Measurements from ENCODE around the gene PLA2G3. TPM values are rescaled to one million over a fixed set of nuclear protein-coding genes. Genes with fewer than 3 reads are reported as not detected.
"Not testable (repeated sequence)": the region's sequence is repeated elsewhere in the genome, so short reads cannot be mapped to it uniquely, and the experiment has no call there.

The PLA2G3 gene
- total and polyA plus RNA-seq, 7 donors: not detected

DNA sequence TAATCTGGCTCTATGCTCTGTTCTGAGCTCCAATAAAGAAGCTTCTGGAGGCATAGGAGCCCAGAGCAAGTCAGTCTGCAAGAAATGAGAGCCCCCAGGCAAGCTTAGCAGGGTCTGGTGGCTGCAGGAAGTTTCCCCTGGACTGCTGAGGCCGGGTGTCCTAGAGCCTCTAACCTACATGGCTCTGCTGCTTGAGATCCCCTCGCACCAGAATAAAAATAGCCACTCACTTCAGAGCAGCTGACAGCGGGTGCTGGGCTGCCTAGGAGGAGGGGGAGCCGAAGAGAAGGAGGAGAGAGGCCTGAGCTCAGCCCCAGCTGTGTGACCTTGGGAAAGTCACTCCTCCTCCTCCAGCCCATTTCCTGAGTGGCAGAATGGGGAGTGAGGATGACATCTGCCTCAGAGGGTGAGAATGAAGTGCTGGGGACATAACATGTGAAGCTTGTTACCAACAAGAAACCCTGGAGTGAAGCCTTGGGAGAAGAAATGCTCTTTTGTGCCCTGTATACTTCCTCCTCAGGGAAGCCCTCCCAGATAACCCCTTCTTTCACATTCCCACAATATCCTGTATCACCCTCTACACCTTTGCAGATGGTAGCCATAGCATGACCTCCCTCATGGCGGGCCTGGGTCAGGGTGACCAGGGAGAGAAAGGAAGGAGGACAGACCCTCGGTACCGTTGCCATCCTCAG is 21.1 kb downstream of the PLA2G3 start:
- DNase-seq (no peak), ATAC-seq (peak; percentile 84 to 92 (median 88))
- Histone ChIP-seq H3K4me3 (no peak overlapping the region), H3K27me3 (ENCODE audit: insufficient read depth in 3 of 3, low read length in 2 of 3) (no peaks in the 10 kb centered on the region), H3K9me3 (no peaks in the 10 kb centered on the region), H3K27ac (peak overlapping the region; percentile 79), H3K36me3 (ENCODE audit: insufficient read depth in 1 of 2, low read depth in 1 of 2) (no peaks in the 10 kb centered on the region), H3K4me1 (peaks cover 24% of the 10 kb centered on the region)
- WGBS, 3 donors: 15 to 45% (median 43%) methylated on average over 4 to 7 of the region's 7 CpGs
- intact Hi-C loops (cut with DNase I): no loop called here
- TF ChIP-seq, protein P1, sequence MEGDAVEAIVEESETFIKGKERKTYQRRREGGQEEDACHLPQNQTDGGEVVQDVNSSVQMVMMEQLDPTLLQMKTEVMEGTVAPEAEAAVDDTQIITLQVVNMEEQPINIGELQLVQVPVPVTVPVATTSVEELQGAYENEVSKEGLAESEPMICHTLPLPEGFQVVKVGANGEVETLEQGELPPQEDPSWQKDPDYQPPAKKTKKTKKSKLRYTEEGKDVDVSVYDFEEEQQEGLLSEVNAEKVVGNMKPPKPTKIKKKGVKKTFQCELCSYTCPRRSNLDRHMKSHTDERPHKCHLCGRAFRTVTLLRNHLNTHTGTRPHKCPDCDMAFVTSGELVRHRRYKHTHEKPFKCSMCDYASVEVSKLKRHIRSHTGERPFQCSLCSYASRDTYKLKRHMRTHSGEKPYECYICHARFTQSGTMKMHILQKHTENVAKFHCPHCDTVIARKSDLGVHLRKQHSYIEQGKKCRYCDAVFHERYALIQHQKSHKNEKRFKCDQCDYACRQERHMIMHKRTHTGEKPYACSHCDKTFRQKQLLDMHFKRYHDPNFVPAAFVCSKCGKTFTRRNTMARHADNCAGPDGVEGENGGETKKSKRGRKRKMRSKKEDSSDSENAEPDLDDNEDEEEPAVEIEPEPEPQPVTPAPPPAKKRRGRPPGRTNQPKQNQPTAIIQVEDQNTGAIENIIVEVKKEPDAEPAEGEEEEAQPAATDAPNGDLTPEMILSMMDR (IDR thresholded peaks at IDR 0.05): no peak

DNA sequence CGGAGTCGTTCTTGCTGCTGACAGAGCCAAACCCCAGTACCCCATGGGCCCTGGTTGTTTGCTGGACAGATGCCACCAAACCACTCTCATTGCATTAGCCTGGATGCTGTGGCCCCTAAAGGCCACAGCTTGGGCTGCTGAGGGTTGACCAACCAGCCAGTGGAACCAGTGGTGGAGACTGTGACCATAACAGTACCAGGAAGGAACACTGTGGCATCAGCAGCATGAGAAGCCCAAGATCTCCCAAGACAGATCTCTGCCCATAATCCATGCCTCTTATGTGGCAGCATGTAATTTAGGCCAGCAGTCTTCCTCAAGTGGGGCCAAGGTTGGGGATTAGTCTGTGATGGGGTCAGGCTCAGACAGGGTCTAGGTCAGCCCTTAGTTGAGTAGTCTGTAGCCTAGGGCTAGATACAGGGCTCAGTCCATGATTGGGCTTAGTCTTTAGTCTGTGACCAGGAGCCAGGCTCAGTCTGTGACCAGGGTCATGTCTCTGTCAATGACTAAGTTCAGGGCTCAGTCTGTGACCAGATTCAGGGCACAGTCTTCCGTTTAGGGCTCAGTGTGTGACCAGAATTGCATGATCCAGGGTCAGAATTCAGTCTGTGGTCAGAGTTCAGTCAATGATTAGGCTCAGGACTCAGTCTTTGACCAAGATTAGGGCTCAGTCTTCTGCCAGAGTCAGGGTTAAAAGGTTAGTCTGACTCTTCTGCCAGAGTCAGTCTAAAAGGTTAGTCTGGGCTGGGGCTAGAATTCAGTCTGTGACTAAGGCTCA is 22.1 kb downstream of the PLA2G3 start:
- TF ChIP-seq, protein P1 (IDR thresholded peaks at IDR 0.05): no peak
- H3K4me1 ChIP-seq: peaks cover 24% of the 10 kb centered on the region
- H3K9me3 ChIP-seq: no peaks in the 10 kb centered on the region
- H3K27me3 ChIP-seq (ENCODE audit: insufficient read depth in 3 of 3, low read length in 2 of 3): no peaks in the 10 kb centered on the region
- intact Hi-C loops (cut with DNase I): no loop called here
- H3K4me3 ChIP-seq: no peak overlapping the region
- 71 to 82% (median 74%) methylated on average over 3 of the region's 3 CpGs for WGBS, 3 donors
- peak overlapping the region; percentile 79 for H3K27ac ChIP-seq
- no peak for ATAC-seq
- no peaks in the 10 kb centered on the region for H3K36me3 ChIP-seq (ENCODE audit: insufficient read depth in 1 of 2, low read depth in 1 of 2)
- DNase-seq: no peak

DNA sequence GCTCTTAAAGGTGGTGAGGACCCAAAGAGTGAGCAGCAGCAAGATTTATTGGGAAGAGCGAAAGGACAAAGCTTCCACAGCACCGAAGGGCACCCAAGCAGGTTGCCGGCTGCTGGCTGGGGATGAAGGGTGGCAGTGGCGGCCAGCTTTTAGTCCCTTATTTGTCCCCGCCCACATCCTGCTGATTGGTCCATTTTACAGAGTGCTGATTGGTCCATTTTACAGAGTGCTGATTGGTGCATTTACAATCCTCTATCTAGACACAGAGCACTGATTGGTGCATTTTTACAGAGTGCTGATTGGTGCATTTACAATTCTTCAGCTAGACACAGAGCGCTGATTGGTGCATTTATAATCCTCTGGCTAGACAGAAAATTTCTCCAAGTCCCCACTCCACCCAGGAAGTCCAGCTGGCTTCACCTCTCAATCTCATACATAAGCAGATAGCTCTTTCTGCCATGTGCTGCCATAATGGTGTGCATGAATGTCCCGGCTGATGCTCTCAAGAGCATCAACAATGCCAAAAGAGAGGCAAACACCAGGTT is 27.7 kb downstream of the PLA2G3 start:
- DNase-seq; H3K4me3 ChIP-seq; H3K27me3 ChIP-seq (ENCODE audit: insufficient read depth in 3 of 3, low read length in 2 of 3); H3K9me3 ChIP-seq; H3K27ac ChIP-seq; ATAC-seq; H3K4me1 ChIP-seq; H3K36me3 ChIP-seq (ENCODE audit: insufficient read depth in 1 of 2, low read depth in 1 of 2): not testable (repeated sequence)
- 87 to 94% (median 91%) methylated on average over 7 of the region's 7 CpGs for WGBS, 3 donors
- intact Hi-C loops (cut with DNase I): loop anchor here in 1 of 2 donors (5.0 kb wide), 1 partner anchor 35 kb away; no protein-coding TSS in a partner anchor

DNA sequence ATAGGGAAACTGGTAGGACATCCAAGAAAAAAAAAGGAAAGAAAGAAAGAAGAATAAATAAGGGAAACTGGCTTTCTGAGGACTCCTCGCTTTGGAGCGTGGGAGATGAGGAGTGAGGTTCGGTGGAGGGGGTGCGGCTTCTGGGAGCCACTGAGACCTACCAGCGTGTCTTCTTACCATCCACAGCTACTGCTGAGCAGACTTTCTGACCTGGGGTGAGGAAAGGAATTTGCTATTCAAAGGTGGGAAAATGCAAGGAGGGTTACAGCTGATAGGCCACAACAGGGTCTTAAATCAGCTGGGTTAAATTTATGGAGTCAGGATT is 32.5 kb downstream of the PLA2G3 start:
- ATAC-seq: peak; percentile 12 to 41 (median 28)
- intact Hi-C loops (cut with DNase I): loop anchor here (5.0 to 10.0 kb wide), 3 partner anchors 39 to 167 kb away; no protein-coding TSS in a partner anchor

More for the DNA sequence above, 32.5 kb downstream of the PLA2G3 start:
- H3K27ac ChIP-seq: peak overlapping the region; percentile 89
- H3K36me3 ChIP-seq (ENCODE audit: insufficient read depth in 1 of 2, low read depth in 1 of 2): peaks cover 0 to 21% of the 10 kb centered on the region in 2 donors
- DNase-seq: no peak
- peak overlapping the region; percentile 76 for H3K4me3 ChIP-seq
- 0 to 2% (median 1%) methylated on average over 5 of the region's 5 CpGs for WGBS, 3 donors
- TF ChIP-seq, protein P1 (IDR thresholded peaks at IDR 0.05): no peak
- H3K27me3 ChIP-seq (ENCODE audit: insufficient read depth in 3 of 3, low read length in 2 of 3): no peaks in the 10 kb centered on the region
- peaks cover 12% of the 10 kb centered on the region for H3K4me1 ChIP-seq
- H3K9me3 ChIP-seq: no peaks in the 10 kb centered on the region
